Adrenal gland (tissue), 12 donors: ENCODE results near the gene PHF19. TPM values are rescaled to one million over a fixed set of nuclear protein-coding genes. Genes with fewer than 3 reads are reported as not detected.

ENCODE experiments used
- DNase-seq, 7 donors: peaks; one replicate each; pipeline ENCODE4 v3.0.0-alpha.2; 2019 to 2020
- H3K27ac ChIP-seq, 5 donors: fragments of 200-600 bp; sonication (generic) in 4 of 5; 1 replicate in 3 of 5; 2 replicates in 2 of 5; pipeline versions ENCODE4 v1.5.1 to v1.8.0; 2016 to 2020; ENCODE audit warnings: mild to moderate bottlenecking in 1 of 5
- H3K27me3 ChIP-seq: fragments of 200-600 bp; 2 replicates; pipeline ENCODE4 v1.8.0; 2021
- H3K36me3 ChIP-seq, 2 donors: fragments of 200-600 bp; replicated peaks in 1 of 2; 1 replicate in 1 of 2; 2 replicates in 1 of 2; pipeline versions ENCODE4 v1.5.1 to v1.8.0; 2018 to 2022
- H3K4me1 ChIP-seq, 2 donors: fragments of 200-600 bp; replicated peaks in 1 of 2; 1 replicate in 1 of 2; 2 replicates in 1 of 2; pipeline versions ENCODE4 v1.5.1 to v1.8.0; 2018 to 2021
- H3K4me3 ChIP-seq, 4 donors: fragments of 200-600 bp; sonication (generic) in 3 of 4; one replicate each; pipeline ENCODE4 v1.5.1; 2016 to 2018
- H3K9me3 ChIP-seq, 3 donors: fragments of 200-600 bp; sonication (generic) in 1 of 3; replicated peaks in 1 of 3; 1 replicate in 2 of 3; 2 replicates in 1 of 3; pipeline versions ENCODE4 v1.5.1 to v1.8.0; 2016 to 2021
- CTCF ChIP-seq, 6 experiments: fragments of 450-650 bp in 4 of 6; fragments of 200-600 bp in 2 of 6; sonication (generic) in 1 of 6; IDR thresholded peaks; 1 replicate in 5 of 6; 2 replicates in 1 of 6; pipeline versions ENCODE4 v1.5.1 to v1.8.0; 2016 to 2021; ENCODE audit warnings: antibody characterized with exemption in 6 of 6, mild to moderate bottlenecking in 2 of 6, moderate library complexity in 1 of 6
- POLR2A ChIP-seq, 2 donors: fragments of 450-650 bp; IDR thresholded peaks; one replicate each; pipeline ENCODE4 v1.6.1; 2017; ENCODE audit warnings: antibody characterized with exemption in 2 of 2, mild to moderate bottlenecking in 2 of 2, moderate library complexity in 1 of 2
- WGBS, 4 donors: extraction: QIAGEN DNeasy Blood & Tissue Kit in 2 of 4; methylation state at CpG; one replicate each; pipeline versions ENCODE4 v1.1.5 to v1.1.7; 2013 to 2017; 5-methylcytosine and 5-hydroxymethylcytosine counted together
- intact Hi-C, 2 donors: fragments of 100-400 bp; cut with DNase I; formaldehyde crosslinking; loops; one replicate each; pipeline versions ENCODE4 v1.14.1 to v1.15.0; 2022 to 2023
- polyA plus RNA-seq, 3 donors: library from polyadenylated mRNA; stranded (reverse); fragments of 200-250 nt in 2 of 3; fragments of 350-450 nt in 1 of 3; fragmentation: Illumina TruSeq in 1 of 3; extraction: RNeasy Lipid Tissue Mini Kit (QIAGEN cat#74804) in 1 of 3; gene quantifications; one replicate each; pipeline ENCODE4 v1.2.3, GENCODE V29; 2013 to 2014
- total RNA-seq, 9 donors: library from RNA; depleted of rRNA in 4 of 9; stranded (reverse); fragments of >200 nt in 4 of 9; fragments of 120-200 nt in 1 of 9; fragmentation: NEBNext Ultra II Directional in 1 of 9; extraction: Animal tissue kit (Norgen Biotek cat#: 25700) in 1 of 9; gene quantifications; one replicate each; pipeline versions ENCODE4 v1.1.0 to v1.2.4, GENCODE V29; 2013 to 2023
- donor health status: healthy with polysubstance abuse.
- donor health status: Bipolar disorder and iron deficiency.
- donor health status: DM: yes; HTN: yes; CAD: no.
- donor health status: DM: no; HTN: no; CAD: no.
- donor health status: DM: no; HTN: no; CAD: no.
- donor health status: DM: yes; HTN: yes; CAD: no.

PHF19 gene
- total and polyA plus RNA-seq, 12 donors = 13.6 to 61.8 (median 27.4) TPM

GRCh38 chr9:120898396-120898795 lies 21.4 kb upstream of the PHF19 start:
- DNase-seq = no peak
- no peak overlapping the region for H3K27ac ChIP-seq
- WGBS, 4 donors = 70 to 87% (median 83%) methylated on average over 3 of the region's 3 CpGs
- H3K9me3 ChIP-seq = no peaks in the 10 kb centered on the region
- H3K36me3 ChIP-seq = no peaks in the 10 kb centered on the region
- H3K27me3 ChIP-seq = no peaks in the 10 kb centered on the region
- no peak overlapping the region for H3K4me3 ChIP-seq
- intact Hi-C loops = no loop called here
- TF ChIP-seq CTCF (IDR thresholded peaks at IDR 0.05) (no peak), POLR2A (IDR thresholded peaks at IDR 0.05) (no peak)
- peaks cover 0 to 16% of the 10 kb centered on the region in 2 donors for H3K4me1 ChIP-seq

- Histone ChIP-seq H3K27ac (no peak overlapping the region), H3K27me3 (no peaks in the 10 kb centered on the region), H3K36me3 (no peaks in the 10 kb centered on the region), H3K4me3 (no peak overlapping the region), H3K9me3 (no peaks in the 10 kb centered on the region), H3K4me1 (peaks cover 0 to 21% of the 10 kb centered on the region in 2 donors)
- intact Hi-C loops = no loop called here
- WGBS, 4 donors = 91 to 97% (median 94%) methylated on average over 2 of the region's 2 CpGs
- TF ChIP-seq POLR2A (IDR thresholded peaks at IDR 0.05) = no peak
- TF ChIP-seq CTCF (IDR thresholded peaks at IDR 0.05) = no peak
- no peak for DNase-seq
These were observed 19.0 kb upstream of the PHF19 start for GRCh38 chr9:120895951-120896350.

GRCh38 chr9:120894321-120895148 lies 17.5 kb upstream of the PHF19 start:
- Histone ChIP-seq H3K4me1 (peaks cover 0 to 21% of the 10 kb centered on the region in 2 donors), H3K9me3 (no peaks in the 10 kb centered on the region), H3K36me3 (no peaks in the 10 kb centered on the region), H3K27ac (peak overlapping the region in 3 of 5 donors; percentile 11 to 74 (median 70)), H3K4me3 (no peak overlapping the region), H3K27me3 (no peaks in the 10 kb centered on the region)
- intact Hi-C loops = no loop called here
- WGBS, 4 donors = 33 to 38% (median 35%) methylated on average over 10 to 63 of the region's 63 CpGs
- TF ChIP-seq CTCF (IDR thresholded peaks at IDR 0.05) = no peak
- peak in 2 of 7 donors; percentile 19 to 39 for DNase-seq

GRCh38 chr9:120893611-120894307 lies 16.8 kb upstream of the PHF19 start:
- TF ChIP-seq CTCF (IDR thresholded peaks at IDR 0.05) (no peak), POLR2A (IDR thresholded peaks at IDR 0.05) (no peak)
- Histone ChIP-seq H3K27me3 (no peaks in the 10 kb centered on the region), H3K9me3 (no peaks in the 10 kb centered on the region), H3K27ac (peak overlapping the region in 2 of 5 donors; percentile 70 to 74), H3K36me3 (no peaks in the 10 kb centered on the region), H3K4me3 (no peak overlapping the region), H3K4me1 (peaks cover 0 to 21% of the 10 kb centered on the region in 2 donors)
- peak in 1 of 7 donors; percentile 37 for DNase-seq
- 79 to 88% (median 82%) methylated on average over 13 of the region's 13 CpGs for WGBS, 4 donors
- intact Hi-C loops = no loop called here
